NOMO-1 (cell line): ENCODE data around the gene CIZ1.
"Not testable (repeated sequence)": the region's sequence is repeated elsewhere in the genome, so short reads cannot be mapped to it uniquely, and the experiment has no call there.

ENCODE experiments used
- DNase-seq, 2 experiments: peaks; one replicate each; lab custom pipeline; 2025; ENCODE audit not compliant: unreplicated experiment in 2 of 2; lab: John Stamatoyannopoulos, UW

Gene CIZ1

DNA sequence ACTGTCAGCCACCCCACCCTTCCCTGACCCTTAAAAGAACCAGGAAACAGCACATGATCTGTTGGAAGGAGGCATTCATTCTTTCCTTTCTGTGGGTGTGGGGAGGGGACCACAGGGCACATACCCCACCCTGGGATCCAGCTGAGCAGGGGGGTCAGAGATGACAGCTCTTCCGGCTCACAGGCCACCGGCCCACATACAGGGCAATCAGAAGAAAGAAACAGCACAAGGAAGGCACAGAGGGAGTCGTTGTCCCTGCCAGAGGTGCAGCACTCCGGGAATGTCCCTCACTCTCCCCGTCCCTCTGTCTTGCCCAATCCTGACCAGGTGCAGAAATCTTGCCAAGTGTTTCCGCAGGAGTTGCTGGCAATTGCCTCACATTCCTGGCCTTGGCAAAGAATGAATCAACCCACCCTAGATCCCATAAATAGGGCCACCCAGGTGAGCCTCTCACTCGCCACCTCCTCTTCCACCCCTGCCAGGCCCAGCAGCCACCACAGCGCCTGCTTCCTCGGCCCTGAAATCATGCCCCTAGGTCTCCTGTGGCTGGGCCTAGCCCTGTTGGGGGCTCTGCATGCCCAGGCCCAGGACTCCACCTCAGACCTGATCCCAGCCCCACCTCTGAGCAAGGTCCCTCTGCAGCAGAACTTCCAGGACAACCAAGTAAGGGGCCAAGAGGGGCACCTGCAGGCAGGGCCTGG is 42.2 kb downstream of the CIZ1 start, which contains the start of gene LCN2:
LCN2 (plus strand) TSS at position 453 of the 701 bp plus-strand sequence; CDS start at position 526, 73 bp downstream.
- DNase-seq, result no peak

DNA sequence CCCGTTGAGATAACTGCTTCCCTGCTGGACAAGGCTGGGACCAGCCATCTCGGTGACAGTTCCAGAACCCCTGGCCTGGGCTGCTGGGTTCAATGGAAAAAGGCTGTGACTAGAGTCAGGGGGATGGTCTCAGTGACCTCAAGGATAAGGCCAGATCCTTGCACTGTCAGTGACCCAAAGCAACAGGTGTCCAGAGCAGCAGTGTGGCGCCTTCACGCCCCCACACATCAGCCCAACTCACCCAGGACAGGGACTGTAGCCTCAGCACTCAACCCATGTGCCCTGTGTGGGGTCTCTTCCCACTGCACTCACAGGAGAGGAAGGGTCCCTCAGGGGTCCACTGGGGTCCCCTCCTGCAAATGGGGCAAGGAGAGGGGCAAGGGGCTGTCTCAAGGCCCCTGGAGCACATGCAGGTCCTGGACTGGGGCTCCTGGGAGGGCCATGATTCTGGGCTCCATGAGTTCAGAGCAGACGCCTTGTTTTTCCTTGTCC is 42.8 kb downstream of the CIZ1 start:
- DNase-seq, result no peak

DNA sequence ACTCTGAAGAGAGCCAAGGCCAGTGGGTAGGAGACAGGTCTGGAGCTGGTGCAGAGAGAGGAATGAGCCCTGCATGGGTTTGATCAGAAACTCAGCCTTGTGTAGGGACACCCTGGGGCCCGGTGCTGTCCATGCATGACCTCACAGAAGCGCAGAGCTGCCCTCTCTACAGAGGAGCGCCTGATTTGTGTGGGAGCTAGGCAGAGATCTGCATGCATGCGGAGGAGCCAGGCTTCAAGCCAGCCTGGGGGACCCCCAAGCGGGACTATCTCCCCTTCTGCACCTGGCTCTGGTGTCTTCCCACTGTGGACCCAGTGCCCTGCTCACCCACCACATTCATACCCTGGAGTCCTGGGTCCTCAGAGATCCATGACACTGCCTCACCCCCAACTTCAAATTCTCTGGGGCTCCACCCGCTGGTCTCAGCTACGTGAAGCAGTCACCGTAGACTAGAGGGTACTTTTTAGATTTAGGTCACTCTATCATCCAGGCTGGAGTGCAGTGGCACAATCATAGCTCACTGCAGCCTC is 44.7 kb downstream of the CIZ1 start:
- DNase-seq, result no peak

DNA sequence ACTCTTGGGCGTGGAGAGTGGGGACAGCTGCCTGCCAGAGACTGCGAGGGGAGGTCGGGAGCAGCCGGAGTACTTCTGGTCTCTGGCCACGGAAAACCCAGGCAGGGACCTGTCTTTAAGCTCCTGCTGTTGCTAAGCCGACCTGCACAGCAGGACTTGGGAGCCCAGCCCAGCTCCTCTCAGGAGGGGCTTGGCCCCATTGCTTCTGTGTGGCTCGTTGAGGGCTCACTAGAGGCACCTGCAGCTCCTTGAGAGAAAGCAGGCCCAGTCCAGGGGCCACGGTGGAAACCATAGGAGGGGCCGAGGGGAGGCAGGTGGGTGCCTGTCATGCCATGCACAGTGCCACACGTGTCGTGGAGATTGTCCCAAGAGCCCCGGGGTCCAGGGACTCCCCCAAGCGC is 45.4 kb downstream of the CIZ1 start:
- no peak for DNase-seq

DNA sequence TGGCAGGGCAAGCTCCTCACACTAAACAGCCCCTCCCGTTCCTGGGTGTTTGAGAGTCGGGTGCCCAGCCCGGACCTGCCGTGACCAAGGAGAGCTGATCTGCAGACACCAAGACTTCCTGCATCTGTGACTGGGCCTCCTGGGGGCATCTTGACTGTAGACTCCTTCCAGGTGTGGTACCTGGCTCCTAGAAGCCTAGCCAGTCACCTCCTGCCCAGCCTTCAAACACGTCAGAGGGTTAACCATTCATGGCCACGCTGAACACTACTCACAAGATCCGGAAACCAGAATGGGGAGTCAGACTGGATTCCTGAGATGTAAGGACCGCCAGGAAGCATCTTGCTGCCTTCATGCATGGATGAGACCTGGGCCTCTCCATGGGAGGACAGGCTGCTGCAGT is 45.8 kb downstream of the CIZ1 start:
- DNase-seq, result no peak

DNA sequence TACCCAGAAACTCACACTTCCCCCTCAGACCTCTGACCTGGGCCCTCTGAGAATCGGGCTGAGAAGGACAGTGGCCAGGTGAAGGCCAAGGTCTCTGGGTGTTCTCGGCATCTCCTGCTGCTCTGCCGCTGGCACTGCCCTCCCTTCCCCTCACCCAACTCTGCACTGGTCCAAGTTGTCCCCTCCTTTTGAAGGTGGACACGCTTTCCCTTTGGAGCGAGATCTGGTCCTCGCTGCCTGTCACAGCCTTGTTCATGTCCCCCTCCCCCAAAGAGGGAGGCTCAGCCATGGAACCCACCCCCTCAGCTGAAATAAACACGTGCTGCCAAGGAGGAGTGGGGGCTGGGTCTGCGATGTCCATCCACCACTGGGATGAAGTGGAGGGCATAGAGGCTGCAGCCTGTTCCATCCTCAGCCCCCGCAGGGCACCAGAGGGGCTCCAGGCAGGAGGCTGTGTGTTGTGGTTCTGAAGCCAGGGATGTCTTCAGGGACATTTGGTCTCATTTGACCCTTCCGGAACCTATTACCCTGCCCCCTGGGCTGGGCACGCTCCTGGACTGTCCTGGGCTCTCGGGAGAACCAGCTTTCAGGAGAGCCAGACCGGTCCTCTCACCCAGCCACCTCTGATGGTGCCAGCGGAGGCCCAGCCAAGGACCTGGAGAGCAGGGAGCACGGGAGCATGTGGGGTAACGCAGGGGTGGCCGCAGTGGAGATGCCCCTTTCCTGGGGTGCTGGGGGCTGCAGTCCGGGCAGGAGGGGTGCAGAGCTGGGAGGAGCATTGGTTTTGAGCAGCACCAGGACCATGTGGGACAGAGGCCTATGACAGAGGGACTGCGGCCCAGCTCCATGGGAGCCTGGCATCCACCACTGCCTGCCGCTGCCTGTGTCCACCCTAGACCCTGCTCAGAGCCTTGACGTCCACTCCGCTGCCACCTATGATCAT is 46.9 kb downstream of the CIZ1 start:
- DNase-seq, result no peak

DNA sequence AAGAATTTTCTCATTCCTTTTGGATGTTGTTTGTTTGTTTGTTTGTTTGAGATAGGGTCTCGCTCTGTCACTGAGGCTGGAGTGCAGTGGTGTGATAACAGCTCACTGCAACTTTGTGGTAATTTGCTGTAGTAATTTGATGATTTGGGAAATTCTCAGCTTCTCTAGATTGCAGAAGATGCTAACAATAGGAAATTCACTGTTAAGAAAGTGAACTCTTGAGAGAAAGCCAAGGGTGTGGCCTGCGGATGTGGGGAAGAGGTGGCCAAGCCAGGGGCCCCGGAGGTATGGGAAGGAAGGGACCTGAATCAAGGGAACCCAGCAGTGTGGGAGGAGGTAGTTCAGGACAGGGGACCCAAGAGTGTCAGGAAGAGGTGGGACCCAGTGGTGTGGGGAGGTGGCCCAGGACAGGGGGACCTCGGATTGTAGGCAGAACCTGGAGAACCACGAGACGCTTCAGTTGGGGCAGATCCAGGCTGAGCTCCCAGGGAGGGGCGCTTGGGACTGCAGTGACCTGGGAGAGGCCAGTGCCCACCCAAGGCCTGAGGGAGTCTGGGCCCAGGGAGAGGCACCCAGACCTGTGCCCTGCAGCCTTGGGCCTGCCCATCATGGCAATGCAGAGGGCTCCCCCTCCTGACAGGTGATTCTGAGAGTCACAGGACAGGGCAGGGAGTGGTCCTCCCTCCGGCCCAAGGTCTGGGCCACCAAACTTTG is 47.7 kb downstream of the CIZ1 start:
- DNase-seq, result peak; percentile 14 to 31

DNA sequence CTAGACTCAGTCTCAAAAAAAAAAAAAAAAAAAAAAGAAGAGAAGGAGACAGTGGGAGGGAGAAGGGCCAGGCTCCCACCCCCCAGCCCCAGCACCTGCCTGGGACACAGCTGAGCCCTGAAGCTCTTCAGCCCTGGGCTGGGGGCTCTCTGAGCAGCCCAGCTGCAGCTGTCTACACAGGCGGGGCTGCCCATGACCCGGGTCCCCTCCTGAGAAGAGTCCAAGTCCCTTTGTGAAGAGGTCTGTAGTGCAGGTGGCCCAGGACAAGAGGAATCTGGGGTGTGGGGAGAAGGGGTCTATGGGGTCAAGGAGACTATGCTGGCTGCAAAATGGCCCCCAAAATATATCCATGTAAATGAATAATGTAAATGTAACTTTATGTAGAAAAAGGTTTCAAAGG is 48.8 kb downstream of the CIZ1 start:
- DNase-seq, result no peak

DNA sequence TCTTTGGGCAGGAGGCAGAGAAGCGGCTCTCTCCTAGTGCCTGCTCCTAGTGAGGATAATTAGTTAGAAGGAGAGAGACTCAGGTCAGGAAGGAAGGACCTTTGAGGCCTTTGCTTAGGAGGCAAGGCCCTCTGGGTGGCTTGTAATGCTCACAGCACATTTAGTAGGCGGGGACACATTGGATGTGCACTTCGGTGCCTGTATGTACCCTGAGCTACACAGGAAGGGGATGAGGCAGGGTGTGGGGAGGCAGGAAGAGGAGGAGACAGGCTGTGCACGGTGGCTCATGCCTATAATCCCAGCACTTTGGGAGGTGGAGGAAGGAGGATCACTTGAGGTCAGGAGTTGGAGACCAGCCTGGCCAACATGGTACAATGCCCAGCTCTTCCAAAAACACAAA is 49.3 kb downstream of the CIZ1 start:
- DNase-seq, result no peak

DNA sequence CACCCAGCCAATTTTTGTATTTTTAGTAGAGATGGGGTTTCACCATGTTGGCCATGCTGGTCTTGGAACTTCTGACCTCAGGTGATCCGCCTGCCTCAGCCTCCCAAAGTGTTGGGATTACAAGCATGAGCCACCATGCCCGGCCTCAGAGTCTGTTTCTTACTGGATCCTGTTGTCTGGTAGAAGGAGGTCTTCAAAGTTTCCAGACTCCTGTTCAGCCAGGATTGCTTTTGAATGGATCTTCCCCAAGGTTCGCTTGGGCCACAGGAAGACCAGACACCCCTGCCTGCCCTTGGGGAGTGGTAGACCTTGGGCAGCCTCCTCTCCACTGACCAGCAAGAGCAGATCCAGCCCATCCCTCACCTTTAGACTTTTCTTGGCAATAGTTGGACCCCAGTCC is 49.8 kb downstream of the CIZ1 start:
- no peak for DNase-seq

DNA sequence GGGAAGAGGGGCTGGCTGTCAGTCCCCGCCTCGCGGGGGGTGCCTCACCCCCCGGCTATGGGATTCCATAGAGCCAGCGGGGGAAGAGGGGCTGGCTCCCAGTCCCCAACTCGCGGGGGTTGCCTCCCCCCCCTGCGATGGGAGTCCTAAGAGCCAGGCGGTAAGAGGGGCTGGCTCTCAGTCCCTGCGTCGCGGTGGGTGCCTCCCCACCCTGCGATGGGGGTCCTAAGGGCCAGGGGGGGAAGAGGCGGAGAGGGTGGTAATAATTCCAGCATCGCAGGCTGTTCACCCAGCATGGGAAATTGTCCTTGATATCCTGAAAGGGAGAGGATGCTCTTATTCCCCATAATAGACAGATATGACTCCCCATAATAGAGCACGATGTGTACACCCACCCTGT is 51.8 kb downstream of the CIZ1 start:
- DNase-seq, result no peak

DNA sequence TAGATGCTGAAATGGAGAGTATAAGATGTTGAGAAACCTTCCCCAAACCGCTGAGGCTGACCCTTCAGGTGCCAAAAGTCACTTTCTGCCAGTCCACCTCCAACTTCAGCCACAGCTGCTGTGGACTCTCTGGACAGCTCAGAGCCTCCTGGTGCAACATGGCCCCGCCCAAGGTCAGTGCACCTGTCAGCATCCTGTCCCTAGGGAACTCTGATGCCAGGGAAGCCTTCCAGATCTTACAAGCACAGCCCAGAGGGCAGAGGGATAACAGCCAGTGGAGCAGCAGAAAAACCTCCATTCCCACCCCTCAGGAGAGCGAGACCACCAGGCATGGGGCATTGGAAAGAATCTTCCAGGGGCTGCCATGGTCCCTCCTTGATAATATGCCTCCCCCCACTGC is 53.4 kb downstream of the CIZ1 start:
- DNase-seq, result no peak

DNA sequence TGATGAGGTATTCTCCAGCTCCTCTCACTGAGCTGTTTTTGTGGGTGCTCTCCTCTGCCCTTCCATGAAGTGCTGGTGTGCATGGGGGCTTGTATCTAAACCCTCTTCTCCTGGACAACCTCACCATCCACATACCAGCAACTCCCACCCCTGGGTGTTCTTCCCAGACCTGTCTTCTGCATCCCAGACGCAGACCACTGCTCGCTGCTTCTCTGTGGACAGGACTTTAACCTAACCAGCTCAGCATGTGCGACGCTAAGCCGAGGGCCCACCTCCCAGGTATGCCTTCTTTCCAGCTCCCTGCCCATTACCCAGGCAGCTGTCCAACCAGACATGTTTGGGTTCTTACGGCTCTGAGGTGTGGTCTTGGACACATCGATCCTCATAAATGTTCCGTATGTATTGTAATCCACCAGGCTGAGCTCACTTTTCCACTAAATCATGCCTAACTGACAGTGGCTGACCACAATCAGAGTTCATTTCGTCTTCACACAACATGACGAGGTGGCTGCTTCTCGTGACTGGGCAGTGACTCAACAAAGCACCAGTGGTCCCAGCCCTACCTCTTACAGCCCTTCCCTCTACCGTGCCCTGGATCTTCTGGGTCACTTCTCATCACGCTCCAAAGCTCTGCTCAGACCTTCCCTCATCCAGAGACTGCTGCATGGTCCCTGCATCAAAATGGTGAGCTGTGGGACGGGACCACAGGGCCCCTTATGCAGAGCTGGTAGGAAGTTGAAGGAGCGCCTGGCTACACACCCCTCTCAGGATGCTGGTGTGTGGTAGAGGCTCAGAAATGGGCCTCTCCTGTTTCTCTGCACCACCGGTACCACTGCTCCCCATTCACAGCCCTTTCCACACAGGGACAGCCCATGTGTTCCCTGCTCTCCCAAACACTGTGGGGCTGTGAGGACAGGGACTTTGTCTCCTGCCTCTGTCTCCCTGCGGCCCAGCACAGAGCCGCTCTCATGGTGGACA is 54.3 kb downstream of the CIZ1 start:
- peak in 1 of 2 experiments; percentile 16 for DNase-seq

DNA sequence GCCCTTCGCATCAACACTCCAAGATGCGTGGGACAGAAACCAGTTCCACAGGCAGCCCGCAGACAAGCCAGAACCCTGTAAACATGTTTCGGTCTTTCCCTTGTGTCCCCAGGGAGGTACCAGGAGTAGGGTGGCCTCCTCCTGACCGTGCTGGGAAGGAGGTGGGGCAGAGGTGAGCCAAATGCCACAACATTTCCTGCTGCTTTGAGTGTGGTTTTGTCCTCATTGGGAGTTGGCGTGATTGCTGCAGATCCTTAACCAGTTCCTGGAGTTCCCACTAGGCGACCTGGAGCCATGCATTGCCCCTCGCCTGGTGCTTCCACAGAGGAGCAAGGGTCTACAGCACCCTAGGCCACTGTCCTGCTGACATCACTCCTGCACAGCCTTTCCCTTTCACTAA is 55.8 kb downstream of the CIZ1 start:
- DNase-seq, result not testable (repeated sequence)

DNA sequence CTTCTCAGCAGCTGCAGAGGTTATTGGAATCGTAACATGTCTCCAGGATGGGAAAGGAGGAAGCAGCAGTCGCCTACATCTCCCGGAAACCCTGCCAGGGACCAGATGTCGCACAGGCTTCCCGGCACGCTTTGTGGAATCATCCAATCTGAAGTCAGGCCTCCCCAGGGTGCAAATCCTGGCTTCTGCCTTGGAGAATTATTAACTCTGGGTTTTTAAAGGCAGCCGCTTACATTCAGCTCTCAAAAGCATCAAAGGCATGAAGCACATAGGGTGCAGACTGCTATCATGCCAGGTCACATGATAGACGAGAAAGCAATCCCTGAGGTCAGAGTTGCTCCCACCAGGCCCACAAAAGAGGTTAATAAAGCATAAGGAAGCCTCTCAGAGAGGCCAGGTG is 59.2 kb downstream of the CIZ1 start:
- DNase-seq, result not testable (repeated sequence)

DNA sequence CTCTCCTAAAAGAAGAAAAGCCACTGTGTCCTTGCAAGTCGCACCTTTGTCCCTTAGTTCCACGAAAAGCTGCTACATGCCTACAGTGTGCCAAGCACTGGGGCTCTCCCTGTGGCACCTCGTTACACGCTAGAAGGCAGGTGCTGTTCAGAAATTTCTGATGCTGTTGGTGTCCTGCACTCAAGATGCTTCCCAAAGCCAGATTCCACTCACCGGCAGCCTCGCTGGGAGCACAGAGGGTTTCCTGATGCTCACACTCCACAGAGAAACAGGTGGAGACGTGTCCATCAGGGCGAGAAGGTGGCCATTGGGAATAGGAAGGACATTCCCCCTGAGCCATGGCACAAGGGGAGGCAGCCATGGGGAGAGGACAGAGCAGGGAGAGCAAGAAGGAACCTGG is 60.0 kb downstream of the CIZ1 start:
- DNase-seq, result not testable (repeated sequence)

DNA sequence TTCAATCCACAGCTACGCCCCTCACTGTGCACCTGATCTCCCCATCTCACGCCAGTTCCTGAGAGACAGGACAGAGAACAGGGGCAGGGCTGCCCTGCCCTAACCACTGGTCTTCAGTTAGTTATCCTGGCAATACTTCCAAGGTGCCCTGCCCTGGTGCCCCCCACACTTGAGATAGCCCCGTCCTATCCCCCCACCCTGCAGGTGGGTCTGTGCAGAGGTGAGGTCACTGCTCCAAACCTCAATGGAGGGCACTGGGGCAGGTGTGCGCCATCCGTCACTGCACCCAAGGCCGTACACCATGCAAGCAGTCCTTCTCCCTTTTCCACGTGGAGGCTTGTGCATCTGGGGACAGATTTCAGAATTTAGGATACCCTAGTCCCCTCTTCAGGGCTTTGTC is 60.7 kb downstream of the CIZ1 start:
- DNase-seq, result not testable (repeated sequence)

DNA sequence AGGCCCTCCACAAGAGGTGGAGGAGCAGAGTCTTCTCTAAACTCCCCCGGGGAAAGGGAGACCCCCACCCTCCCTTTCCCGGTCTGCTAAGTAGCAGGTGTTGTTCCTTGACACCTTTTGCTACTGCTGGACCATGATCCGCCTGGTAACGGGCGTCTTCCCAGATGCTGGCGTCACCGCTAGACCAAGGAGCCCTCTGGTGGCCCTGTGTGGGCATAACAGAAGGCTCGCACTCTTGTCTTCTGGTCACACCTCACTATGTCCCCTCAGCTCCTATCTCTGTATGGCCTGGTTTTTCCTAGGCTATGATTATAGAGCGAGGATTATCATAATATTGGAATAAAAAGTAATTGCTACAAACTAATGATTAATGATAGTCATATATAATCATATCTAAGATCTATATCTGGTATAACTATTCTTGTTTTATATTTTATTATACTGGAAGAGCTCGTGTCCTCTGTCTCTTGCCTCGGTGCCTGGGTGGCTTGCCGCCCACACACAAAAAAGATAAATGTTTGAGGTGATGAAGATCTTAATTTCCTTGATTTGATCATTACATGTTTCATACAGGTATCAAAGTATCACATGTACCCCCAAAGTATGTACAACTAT is 61.3 kb downstream of the CIZ1 start:
- DNase-seq, result not testable (repeated sequence)
